GM18508 (cell line): ENCODE measurements around the gene TRIM41.

Experiments
- ATAC-seq: cut with Tn5 transposase; IDR thresholded peaks from one replicate; pipeline ENCODE4 v1.9.1; 2021; ENCODE audit warnings: moderate number of reproducible peaks; ENCODE audit not compliant: insufficient read depth, unreplicated experiment

The TRIM41 gene

DNA sequence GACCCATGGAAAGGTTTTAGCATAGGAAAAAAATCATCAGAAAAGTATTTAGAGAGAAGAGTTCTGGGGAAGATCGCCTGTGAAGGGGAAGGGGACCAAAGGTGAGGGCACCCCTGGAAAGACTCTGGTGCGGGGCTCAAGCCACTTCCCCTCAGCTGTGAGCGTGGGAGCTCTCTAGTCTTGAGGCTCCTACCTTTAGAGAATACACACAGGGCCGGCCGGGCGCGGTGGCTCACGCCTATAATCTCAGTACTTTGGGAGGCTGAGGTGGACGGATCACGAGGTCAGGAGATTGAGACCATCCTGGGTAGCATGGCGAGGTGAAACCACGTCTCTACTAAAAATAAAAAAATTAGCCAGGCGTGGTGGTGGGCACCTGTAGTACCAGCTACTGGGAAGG lies 6.9 kb downstream of the TRIM41 start:
- ATAC-seq, result no peak

DNA sequence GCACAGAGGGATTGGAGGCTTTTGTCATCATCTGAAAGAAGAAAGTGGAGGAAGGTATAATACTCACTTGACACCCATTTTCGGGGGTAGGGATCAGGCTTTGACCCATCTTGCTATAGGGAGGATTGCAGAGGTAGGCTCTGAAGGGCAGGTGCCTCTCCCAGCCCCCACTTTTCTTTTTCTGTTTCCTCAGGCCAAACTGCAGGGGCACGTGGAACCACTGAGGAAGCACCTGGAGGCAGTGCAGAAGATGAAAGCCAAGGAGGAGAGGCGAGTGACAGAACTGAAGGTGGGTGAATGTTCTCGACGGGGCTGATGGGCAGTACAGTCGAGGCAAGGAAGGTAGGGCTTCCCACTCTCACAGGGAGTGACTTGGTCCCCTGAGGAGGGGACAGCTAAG lies 7.5 kb downstream of the TRIM41 start:
- ATAC-seq, result no peak

DNA sequence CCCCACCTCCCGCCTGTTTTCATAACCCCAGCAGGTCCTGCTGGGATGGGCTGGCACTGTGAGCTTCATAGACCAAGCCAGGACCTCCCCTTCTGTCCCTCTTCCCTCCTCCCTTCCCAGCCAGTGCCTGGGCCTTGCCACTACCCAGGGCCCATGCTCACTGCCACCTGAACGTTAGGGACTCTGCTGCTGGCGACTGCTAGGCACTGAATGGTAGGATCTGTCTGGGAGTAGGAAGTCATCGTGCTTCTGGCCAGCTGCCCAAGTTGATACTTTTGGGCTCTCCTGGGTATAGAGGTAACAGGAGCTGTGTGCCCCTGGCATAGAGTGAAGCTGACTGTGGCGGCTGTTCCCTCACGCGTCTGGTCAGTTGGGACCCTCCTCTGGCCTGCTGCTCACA lies 8.4 kb downstream of the TRIM41 start:
- ATAC-seq, result no peak

DNA sequence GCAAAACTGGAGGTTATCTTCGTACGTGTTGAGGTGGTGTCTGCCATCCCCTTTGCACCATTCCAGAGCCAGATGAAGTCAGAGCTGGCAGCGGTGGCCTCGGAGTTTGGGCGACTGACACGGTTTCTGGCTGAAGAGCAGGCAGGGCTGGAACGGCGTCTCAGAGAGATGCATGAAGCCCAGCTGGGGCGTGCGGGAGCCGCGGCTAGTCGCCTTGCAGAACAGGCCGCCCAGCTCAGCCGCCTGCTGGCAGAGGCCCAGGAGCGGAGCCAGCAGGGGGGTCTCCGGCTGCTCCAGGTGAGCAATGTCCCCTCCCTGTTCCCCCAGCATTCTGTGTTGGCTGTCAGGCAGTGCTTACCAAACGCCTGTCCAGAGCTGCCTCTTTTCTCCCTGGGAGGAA lies 9.5 kb downstream of the TRIM41 start:
- ATAC-seq, result no peak

DNA sequence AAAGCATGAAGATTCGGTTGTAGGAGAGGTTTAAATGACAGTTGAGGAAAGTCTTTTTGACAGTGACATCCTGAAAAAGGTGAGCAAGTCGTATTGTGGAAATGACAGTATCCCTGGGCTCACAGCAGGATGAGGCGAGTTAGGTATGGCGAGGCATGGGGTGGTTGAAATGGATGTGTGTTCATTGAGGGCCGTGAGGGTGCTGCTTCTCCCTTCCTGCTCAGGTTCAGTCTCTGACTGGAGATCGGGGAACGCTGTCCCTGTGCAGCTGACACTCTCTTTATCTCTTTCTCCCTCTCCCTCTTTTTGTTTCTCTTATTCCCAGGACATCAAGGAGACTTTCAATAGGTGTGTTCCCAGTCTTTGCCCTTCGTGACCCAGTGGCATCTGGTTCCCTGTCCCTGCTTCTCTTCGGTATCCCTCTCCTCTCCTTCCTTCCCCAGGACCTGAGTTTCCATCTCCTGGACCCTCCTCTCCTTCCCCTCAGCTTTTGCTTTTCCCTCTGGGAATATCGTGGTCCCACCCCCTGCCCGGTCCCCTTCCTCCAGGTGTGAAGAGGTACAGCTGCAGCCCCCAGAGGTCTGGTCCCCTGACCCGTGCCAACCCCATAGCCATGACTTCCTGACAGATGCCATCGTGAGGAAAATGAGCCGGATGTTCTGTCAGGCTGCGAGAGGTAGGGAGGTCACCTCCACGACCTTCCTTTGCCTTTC lies 10.2 kb downstream of the TRIM41 start:
- no peak for ATAC-seq

DNA sequence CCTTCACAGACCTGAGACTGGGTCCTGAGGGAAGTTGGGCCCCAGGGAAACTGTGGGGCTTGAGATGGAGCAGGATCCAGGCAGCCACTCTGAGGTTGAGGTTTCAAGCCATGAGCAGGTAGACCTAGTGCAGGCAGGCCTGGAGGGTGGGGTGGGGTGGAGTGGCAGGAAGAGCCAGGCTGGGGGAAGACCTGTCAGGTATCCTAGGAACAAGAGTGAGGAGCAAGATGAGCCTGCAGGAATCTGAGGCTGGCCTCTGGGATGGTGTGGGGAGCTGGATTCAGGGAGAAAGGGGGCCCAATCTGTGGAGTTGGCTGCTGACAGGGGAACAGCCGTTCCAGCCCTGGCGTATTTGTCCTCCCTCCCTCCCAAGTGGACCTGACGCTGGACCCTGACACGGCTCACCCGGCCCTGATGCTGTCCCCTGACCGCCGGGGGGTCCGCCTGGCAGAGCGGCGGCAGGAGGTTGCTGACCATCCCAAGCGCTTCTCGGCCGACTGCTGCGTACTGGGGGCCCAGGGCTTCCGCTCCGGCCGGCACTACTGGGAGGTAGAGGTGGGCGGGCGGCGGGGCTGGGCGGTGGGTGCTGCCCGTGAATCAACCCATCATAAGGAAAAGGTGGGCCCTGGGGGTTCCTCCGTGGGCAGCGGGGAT lies 10.8 kb downstream of the TRIM41 start:
- ATAC-seq, result no peak

DNA sequence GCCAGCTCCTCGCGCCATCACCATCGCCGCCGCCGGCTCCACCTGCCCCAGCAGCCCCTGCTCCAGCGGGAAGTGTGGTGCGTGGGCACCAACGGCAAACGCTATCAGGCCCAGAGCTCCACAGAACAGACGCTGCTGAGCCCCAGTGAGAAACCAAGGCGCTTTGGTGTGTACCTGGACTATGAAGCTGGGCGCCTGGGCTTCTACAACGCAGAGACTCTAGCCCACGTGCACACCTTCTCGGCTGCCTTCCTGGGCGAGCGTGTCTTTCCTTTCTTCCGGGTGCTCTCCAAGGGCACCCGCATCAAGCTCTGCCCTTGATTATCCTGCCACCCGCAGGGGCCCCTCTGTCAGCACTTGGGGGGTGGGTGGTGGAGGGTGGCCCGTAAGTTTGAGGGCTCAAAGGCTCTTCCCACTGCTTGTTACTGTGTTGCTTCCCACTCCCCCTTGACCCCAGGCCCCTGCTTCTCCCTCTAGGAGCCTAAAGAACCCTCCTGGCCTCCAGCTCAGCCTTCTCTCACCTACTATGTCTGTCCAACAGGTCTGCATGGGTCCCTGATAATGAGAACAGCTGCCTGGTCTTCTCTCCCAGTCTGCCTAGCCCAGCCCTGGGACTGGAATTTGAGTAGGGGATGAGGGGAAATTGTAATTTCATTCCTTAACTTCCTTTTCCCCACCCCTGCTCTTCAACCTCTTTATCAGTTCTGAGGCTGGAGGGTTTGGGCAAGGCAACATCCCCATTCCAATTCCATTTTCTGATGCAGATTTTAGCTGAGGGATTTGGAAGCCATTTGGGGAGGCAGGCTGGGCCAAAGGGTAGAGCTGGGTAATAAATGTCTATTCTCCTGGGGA lies 11.6 kb downstream of the TRIM41 start:
- ATAC-seq, result no peak

DNA sequence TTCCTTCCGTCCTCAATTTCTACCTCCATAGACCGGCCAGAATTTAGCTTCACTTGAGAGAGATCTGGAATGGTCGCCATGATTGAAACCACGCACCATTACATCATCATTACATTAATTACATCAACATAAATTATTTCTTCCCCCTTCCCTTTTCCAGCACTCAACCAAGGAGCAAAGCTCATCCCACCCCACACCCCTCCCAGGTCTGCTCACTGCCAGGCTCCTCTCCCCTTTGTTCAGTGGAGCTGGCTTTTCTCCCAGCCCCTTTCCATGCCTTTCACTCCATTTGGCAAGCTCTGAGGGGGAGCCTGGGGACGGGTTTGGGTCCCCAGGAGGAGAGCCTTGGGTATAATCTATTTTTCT lies 12.2 kb downstream of the TRIM41 start:
- ATAC-seq, result no peak

DNA sequence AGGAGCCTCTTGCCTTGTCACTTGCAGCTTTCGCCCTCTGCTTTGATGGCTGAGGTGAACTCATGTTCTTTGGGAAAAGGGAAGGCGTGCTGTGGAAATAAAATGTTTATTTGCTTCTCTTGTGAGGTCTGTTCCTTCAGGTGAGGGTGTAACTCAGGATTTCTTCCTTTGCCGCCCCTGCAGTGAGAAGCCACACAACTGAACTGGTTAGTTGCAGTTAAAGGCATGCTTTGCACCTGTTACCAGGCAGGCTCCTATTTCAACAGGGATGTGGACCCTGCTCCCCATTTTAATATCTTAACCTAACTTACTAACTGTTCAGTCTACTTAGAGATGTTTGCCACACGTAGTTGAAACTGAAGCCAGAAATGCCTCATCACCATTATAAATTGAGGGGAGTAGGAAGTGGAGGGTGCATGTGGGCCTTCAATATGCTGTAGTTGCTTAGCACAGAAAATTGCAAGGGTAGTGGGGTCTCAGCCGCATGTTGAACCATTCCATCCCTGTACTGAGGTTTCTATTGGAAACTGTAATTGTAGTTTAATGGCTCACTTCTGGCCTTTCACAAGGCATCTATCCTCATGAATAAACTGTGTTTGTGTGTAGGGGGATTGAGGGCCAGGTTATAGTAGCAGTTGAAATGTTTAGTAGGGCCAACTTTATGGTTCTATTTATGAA lies 12.7 kb downstream of the TRIM41 start:
- no peak for ATAC-seq

DNA sequence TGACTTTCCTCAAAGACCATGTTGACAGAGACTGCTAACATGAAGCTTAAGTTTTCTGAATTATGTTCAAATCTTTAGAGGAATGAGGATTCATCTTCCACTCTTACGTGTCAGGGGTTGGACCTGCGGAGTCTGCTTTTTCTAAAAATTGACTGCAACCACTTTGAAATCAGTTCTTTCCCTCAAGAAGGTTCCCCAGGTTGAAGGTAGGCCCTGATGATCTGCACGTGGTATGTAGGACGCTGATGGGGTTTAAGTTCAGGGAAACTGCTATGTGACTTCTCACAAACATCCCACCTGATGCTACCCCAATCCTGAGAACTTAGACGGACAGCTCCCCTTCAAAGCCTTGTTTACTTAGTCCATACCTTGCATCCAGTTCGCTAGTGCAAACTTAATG lies 13.4 kb downstream of the TRIM41 start:
- ATAC-seq, result no peak

DNA sequence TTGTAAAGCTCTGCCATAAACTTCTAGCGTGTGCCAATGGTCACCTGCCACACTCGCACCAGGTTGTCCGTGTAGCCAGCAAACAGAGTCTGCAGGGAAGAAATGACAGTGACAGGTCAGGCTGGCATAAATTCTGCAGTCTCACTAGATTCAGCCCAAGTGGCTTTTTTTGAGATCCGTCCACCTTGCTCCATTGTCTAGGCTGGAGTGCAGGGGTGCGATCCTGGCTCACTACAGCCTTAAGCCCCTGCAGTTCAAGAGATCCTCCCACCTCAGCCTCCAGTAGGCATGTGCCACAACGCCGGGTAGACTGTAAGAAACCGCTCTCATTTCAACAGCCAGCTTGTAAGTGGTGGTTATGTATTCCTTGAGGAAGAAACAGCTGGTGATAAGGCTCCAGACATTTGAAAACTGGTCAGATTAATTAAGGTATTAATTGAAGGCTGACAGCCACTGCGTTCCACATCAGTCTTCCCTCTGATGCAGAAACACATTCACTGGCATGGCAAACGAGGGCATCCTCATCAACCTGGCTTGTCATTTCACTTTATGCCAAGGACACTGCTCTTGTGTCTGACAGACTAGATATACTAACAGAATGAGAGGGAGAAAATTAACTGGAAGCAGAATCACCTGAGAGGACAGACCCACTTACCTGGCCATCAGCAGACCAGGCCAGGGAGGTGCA lies 14.0 kb downstream of the TRIM41 start:
- no peak for ATAC-seq

DNA sequence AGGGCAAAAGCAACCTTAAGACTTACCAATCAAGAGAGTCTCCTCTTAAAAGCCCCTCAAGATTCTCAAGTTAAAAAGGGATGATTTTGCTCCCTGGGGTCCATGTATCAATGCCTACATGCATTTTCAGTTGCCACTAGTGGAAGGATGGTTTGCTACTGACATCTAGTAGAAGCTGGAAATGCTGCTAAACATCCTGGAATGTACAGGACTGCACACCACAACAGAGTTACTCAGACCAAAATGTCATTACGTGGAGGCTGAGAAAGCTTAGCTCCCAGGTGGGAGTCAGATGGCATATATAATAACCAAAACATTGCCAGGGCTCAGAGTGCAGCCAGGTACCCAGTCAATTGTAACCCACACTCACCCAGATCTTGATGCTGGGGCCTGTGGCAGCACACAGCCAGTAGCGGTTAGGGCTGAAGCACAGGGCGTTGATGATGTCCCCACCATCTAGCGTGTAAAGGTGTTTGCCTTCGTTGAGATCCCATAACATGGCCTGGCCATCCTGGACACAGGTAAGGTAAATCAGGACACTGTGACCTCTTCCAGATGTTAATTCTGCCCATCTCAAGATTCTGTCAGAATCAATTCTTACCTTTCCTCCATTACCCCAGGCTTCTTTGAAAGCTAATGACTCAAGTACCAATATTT lies 14.8 kb downstream of the TRIM41 start:
- ATAC-seq, result no peak

DNA sequence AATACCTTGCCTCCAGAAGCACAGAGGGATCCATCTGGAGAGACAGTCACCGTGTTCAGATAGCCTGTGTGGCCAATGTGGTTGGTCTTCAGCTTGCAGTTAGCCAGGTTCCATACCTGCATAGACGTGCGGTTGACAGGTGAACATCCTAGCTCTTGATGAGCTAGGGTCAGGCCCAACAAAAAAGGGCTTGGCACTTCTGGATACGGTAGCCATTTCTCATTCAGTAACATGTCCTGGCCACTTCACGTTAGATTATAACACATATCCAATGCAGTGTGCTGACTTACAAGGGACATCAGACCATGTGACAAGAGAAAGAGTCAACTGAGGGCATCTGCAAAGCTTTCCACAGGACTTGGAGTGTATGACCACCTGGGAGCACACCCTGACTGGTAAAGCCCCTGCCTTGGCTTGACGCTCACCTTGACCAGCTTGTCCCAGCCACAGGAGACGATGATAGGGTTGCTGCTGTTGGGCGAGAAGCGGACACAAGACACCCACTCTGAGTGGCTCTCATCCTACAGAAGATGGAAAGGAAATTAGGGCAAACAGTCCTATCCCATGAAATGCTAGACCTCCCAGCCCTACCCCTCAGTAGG lies 16.1 kb downstream of the TRIM41 start:
- ATAC-seq, result no peak

DNA sequence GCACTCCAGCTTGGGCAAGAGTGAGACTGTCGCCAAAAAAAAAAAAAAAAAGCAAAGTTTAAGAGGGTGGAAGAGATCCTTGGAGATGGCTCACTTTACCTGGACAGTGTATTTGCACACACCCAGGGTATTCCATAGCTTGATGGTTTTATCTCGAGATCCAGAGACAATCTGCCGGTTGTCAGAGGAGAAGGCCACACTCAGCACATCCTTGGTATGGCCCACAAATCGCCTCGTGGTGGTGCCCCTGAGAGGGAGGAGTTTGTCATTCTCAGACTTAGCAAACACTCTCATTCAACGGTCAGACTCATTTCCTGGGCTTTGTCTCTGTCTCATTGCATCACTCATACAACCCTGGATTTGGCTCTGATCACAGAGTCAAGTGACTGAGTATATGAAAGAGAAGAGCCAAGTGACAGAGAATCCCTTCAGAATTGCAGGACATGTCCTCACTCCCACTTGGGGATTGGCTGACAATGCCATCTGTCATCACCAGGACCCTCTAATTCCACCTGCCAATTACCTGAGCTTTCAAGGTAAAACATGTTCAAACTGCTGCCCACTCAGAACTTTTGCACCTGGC lies 18.4 kb downstream of the TRIM41 start:
- no peak for ATAC-seq

DNA sequence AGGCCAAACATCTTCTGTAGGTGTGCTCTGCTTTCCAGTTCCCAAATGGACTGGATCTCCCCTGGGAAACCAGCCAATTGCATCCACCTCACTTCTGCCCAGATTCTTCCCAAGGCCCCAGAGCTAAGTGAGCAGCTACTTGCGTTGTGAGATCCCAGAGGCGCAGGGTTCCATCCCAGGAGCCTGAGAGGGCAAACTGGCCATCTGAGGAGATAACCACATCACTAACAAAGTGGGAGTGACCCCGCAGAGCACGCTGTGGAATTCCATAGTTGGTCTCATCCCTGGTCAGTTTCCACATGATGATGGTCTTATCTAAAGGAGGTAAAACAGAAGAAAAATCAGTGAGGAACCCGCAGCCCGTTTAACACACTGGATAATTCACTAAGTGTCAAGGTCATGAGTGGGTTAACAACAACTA lies 19.0 kb downstream of the TRIM41 start:
- no peak for ATAC-seq

DNA sequence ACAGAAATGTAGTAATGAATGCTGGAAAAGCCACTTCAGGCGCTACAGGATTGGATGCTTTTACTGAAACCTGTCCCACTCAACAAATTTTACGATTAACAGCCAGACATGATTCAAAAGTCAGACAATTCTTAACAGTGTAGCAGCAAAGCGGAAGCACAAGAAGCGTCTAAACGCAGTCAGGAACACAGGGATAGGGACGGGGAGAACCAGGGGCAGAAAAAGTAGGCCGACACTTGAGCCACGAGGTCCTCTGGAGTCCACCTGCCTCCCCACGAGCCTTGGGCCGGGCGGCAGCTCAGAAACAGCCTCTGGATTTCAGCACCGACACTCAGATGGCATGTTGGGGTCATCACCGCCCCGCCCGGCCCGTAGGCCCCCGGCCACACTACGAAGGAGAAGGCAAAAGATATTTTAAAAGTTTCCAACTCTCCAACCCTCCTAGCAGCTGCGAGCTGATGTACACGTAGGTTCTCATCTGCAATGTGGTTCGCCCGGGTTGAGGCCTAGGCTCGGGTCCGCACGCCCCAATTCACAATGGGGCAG lies 20.0 kb downstream of the TRIM41 start:
- ATAC-seq, result no peak

DNA sequence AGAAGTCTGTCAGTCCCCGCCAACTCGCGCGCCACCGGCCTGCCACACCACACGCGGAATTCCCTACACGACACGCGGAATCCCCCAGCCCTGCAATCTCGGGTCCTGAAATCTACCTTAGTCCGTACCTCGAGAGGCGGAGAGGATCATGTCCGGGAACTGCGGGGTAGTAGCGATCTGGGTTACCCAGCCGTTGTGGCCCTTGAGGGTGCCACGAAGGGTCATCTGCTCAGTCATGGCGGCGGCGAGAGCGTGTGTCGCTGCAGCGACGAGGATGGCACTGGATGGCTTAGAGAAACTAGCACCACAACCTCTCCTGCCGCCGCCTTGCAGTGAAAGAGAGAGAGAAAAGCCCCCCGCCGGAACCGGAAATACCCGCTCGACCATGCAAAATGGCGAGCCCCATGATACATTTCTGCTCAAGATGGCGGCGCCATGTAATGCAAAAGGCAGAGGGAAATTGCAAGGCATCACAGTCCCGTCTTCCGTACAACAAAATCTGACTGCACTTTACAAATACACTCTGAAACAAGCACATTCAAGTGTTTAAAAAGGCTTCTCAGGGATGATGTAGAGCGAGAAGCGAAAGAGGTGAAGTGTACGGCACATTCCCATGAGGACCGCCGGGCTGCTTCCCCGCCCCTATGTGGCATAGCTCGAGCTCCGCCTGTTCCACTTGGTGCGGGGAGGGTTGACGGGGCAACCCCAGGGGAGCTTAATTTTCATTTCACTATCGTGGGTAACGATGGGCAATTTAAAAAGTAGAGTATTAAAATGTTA lies 20.7 kb downstream of the TRIM41 start, which contains the start of gene RACK1:
RACK1 (minus strand) TSS at position 343 of the 780 bp plus-strand sequence; CDS start at position 237, 106 bp downstream.
- ATAC-seq, result peak; percentile 35
